Hepatocyte (in vitro differentiated cells): ENCODE data around the gene KLF5. TPM values are rescaled to one million over a fixed set of nuclear protein-coding genes. Genes with fewer than 3 reads are reported as not detected.

ENCODE experiments used
- DNase-seq: peaks from one replicate; pipeline ENCODE4 v3.0.0-alpha.2; 2016; ENCODE audit warnings: low spot score
- H2AFZ ChIP-seq: fragments of 200-600 bp; sonication (generic); 2 replicates; pipeline ENCODE4 v1.6.0; 2016; ENCODE audit warnings: antibody characterized with exemption, mild to moderate bottlenecking
- H3K27ac ChIP-seq: fragments of 200-600 bp; sonication (generic); 2 replicates; pipeline ENCODE4 v1.5.1; 2016; ENCODE audit warnings: mild to moderate bottlenecking
- H3K27me3 ChIP-seq: fragments of 200-600 bp; sonication (generic); 2 replicates; pipeline ENCODE4 v1.6.1; 2016
- H3K36me3 ChIP-seq: fragments of 200-600 bp; sonication (generic); replicated peaks from 2 replicates; pipeline ENCODE4 v1.5.1; 2016; ENCODE audit warnings: low read depth; ENCODE audit not compliant: insufficient read depth
- H3K4me1 ChIP-seq: fragments of 200-600 bp; sonication (generic); 2 replicates; pipeline ENCODE4 v1.5.1; 2016; ENCODE audit warnings: mild to moderate bottlenecking, moderate library complexity; ENCODE audit not compliant: insufficient read depth
- H3K4me2 ChIP-seq: fragments of 200-600 bp; sonication (generic); 2 replicates; pipeline ENCODE4 v1.6.0; 2016
- H3K4me3 ChIP-seq: fragments of 200-600 bp; sonication (generic); 2 replicates; pipeline ENCODE4 v1.5.1; 2016; ENCODE audit warnings: mild to moderate bottlenecking
- H3K79me2 ChIP-seq: fragments of 200-600 bp; sonication (generic); 2 replicates; pipeline ENCODE4 v1.6.0; 2017; ENCODE audit warnings: mild to moderate bottlenecking
- H3K9me2 ChIP-seq: fragments of 200-600 bp; sonication (generic); replicated peaks from 2 replicates; pipeline ENCODE4 v1.6.0; 2017; ENCODE audit warnings: mild to moderate bottlenecking; ENCODE audit not compliant: insufficient read depth
- H3K9me3 ChIP-seq: fragments of 200-600 bp; sonication (generic); 2 replicates; pipeline ENCODE4 v1.5.1; 2016; ENCODE audit warnings: low read depth, mild to moderate bottlenecking
- H4K20me1 ChIP-seq: fragments of 200-600 bp; sonication (generic); 2 replicates; pipeline ENCODE4 v1.6.0; 2016; ENCODE audit warnings: mild to moderate bottlenecking; ENCODE audit not compliant: insufficient read depth, poor library complexity, severe bottlenecking
- CTCF ChIP-seq: fragments of 200-600 bp; sonication (generic); IDR thresholded peaks from 2 replicates; pipeline ENCODE4 v1.5.1; 2016; ENCODE audit warnings: antibody characterized with exemption, mild to moderate bottlenecking; ENCODE audit not compliant: poor library complexity
- EZH2 ChIP-seq: fragments of 200-600 bp; sonication (generic); IDR thresholded peaks from 2 replicates; pipeline ENCODE4 v1.6.1; 2016; ENCODE audit warnings: antibody characterized with exemption, mild to moderate bottlenecking, borderline replicate concordance
- EZH2phosphoT487 ChIP-seq: fragments of 200-600 bp; sonication (generic); IDR thresholded peaks from one replicate; pipeline ENCODE4 v1.6.1; 2018; ENCODE audit warnings: antibody characterized with exemption, mild to moderate bottlenecking, low read depth, moderate library complexity; ENCODE audit not compliant: unreplicated experiment, severe bottlenecking
- WGBS: methylation state at CpG from one replicate; pipeline ENCODE4 v1.1.6; 2016; ENCODE audit warnings: low lambda C conversion rate; ENCODE audit errors: missing lambda C conversion rate; 5-methylcytosine and 5-hydroxymethylcytosine counted together
- polyA plus RNA-seq: library from polyadenylated mRNA; unstranded; fragments of >200 nt; fragmentation: Nextera tagmentation; extraction: Ambion mirVana; gene quantifications from 2 replicates; pipeline ENCODE4 v1.2.1, GENCODE V29; 2016
- total RNA-seq: library from RNA; depleted of rRNA; stranded (reverse); fragments of >200 nt; gene quantifications from 2 replicates; pipeline ENCODE4 v1.2.3, GENCODE V29; 2014

KLF5 gene
- total and polyA plus RNA-seq, 2 experiments from 2014 or later, result 92.6 to 99.9 TPM

- no peaks in the 10 kb centered on the region for H3K27me3 ChIP-seq
- peaks cover 3% of the 10 kb centered on the region for H3K4me1 ChIP-seq
- no peak overlapping the region for H2AFZ ChIP-seq
- DNase-seq, result no peak
- no peaks in the 10 kb centered on the region for H3K9me3 ChIP-seq
- H3K4me3 ChIP-seq, result no peak overlapping the region
- peak overlapping the region; percentile 54 for H3K27ac ChIP-seq
- H4K20me1 ChIP-seq, result no peaks in the 10 kb centered on the region
- no peak overlapping the region for H3K4me2 ChIP-seq
- WGBS, result 79% methylated on average over 10 of the region's 10 CpGs
- no peaks in the 10 kb centered on the region for H3K36me3 ChIP-seq
- no peaks in the 10 kb centered on the region for H3K9me2 ChIP-seq
- TF ChIP-seq CTCF (no peak), EZH2 (no peak), EZH2phosphoT487 (no peak)
- no peaks in the 10 kb centered on the region for H3K79me2 ChIP-seq
Observed at GRCh38 chr13:73106513-73107178, 47.8 kb downstream of the KLF5 start.

GRCh38 chr13:73107481-73107880 is 48.7 kb downstream of the KLF5 start:
- no peak overlapping the region for H3K4me3 ChIP-seq
- H2AFZ ChIP-seq, result no peak overlapping the region
- no peaks in the 10 kb centered on the region for H3K9me2 ChIP-seq
- no peak overlapping the region for H3K27ac ChIP-seq
- no peaks in the 10 kb centered on the region for H3K79me2 ChIP-seq
- H3K9me3 ChIP-seq, result no peaks in the 10 kb centered on the region
- TF ChIP-seq EZH2phosphoT487 (no peak), CTCF (no peak), EZH2 (no peak)
- WGBS, result 63% methylated on average over 3 of the region's 3 CpGs
- H3K27me3 ChIP-seq, result no peaks in the 10 kb centered on the region
- H4K20me1 ChIP-seq, result no peaks in the 10 kb centered on the region
- H3K4me1 ChIP-seq, result peaks cover 3% of the 10 kb centered on the region
- no peak overlapping the region for H3K4me2 ChIP-seq
- DNase-seq, result no peak
- no peaks in the 10 kb centered on the region for H3K36me3 ChIP-seq

GRCh38 chr13:73107970-73108369 is 49.2 kb downstream of the KLF5 start:
- H3K79me2 ChIP-seq, result no peaks in the 10 kb centered on the region
- TF ChIP-seq EZH2 (no peak), CTCF (no peak), EZH2phosphoT487 (no peak)
- no peak overlapping the region for H3K27ac ChIP-seq
- H3K4me2 ChIP-seq, result no peak overlapping the region
- no peak overlapping the region for H2AFZ ChIP-seq
- no peaks in the 10 kb centered on the region for H4K20me1 ChIP-seq
- no peaks in the 10 kb centered on the region for H3K9me3 ChIP-seq
- DNase-seq, result no peak
- H3K9me2 ChIP-seq, result no peaks in the 10 kb centered on the region
- H3K27me3 ChIP-seq, result no peaks in the 10 kb centered on the region
- 62% methylated on average over 8 of the region's 8 CpGs for WGBS
- H3K4me1 ChIP-seq, result peaks cover 3% of the 10 kb centered on the region
- no peak overlapping the region for H3K4me3 ChIP-seq
- no peaks in the 10 kb centered on the region for H3K36me3 ChIP-seq
